ENCODE data around the gene ABHD5. TPM values are rescaled to one million over a fixed set of nuclear protein-coding genes. Genes with fewer than 3 reads are reported as not detected.

Gene ABHD5
- total and polyA plus RNA-seq, 2 experiments from 2014 or later, result 32.3 to 45.5 TPM

GRCh38 chr3:43704697-43705096, 14.0 kb downstream of the ABHD5 start:
- H3K9me3 ChIP-seq (ENCODE audit: low read depth), result no peaks in the 10 kb centered on the region
- TF ChIP-seq EZH2phosphoT487 (IDR thresholded peaks at IDR 0.05; ENCODE audit: insufficient read depth, low read depth) (no peak), EZH2 (IDR thresholded peaks at IDR 0.05; ENCODE audit: insufficient read depth, poor library complexity, severe bottlenecking) (no peak)
- in situ Hi-C loops (cut with MboI), result no loop called here
- H3K4me1 ChIP-seq (ENCODE audit: insufficient read depth), result peaks cover 20% of the 10 kb centered on the region
- H3K4me2 ChIP-seq (ENCODE audit: unreplicated experiment), result no peak overlapping the region
- no peak overlapping the region for H2AFZ ChIP-seq
- peaks cover 18% of the 10 kb centered on the region; the same call in 1 of the 2 replicates for H3K36me3 ChIP-seq (ENCODE audit: low read depth)
- no peaks in the 10 kb centered on the region for H3K27me3 ChIP-seq (replicated peaks; ENCODE audit: insufficient read depth)
- H3K9me2 ChIP-seq (ENCODE audit: insufficient read depth), result no peaks in the 10 kb centered on the region
- no peak overlapping the region for H3K4me3 ChIP-seq
- DNase-seq, result no peak
- no peaks in the 10 kb centered on the region for H4K20me1 ChIP-seq (ENCODE audit: insufficient read depth)
- H3K27ac ChIP-seq, result no peak overlapping the region
- no peak overlapping the region for H3K9ac ChIP-seq
- peaks cover 20% of the 10 kb centered on the region; the same call in 1 of the 2 replicates for H3F3A ChIP-seq (ENCODE audit: insufficient read depth)
- H3K79me2 ChIP-seq (ENCODE audit: insufficient read depth), result peaks cover 17% of the 10 kb centered on the region; the same call in 1 of the 2 replicates

- Histone ChIP-seq H3K27ac (no peak overlapping the region), H3K4me1 (ENCODE audit: insufficient read depth) (peaks cover 27% of the 10 kb centered on the region), H3K4me3 (no peak overlapping the region), H3K27me3 (replicated peaks; ENCODE audit: insufficient read depth) (no peaks in the 10 kb centered on the region), H3K79me2 (ENCODE audit: insufficient read depth) (0 out of 2 replicates have a peak, but pooled peaks cover 2% of the 10 kb centered on the region), H4K20me1 (ENCODE audit: insufficient read depth) (no peaks in the 10 kb centered on the region), H3K36me3 (ENCODE audit: low read depth) (peaks cover 13% of the 10 kb centered on the region; the same call in 1 of the 2 replicates), H3K9me2 (ENCODE audit: insufficient read depth) (no peaks in the 10 kb centered on the region), H3K9ac (no peak overlapping the region), H3K9me3 (ENCODE audit: low read depth) (no peaks in the 10 kb centered on the region), H3K4me2 (ENCODE audit: unreplicated experiment) (no peak overlapping the region), H3F3A (ENCODE audit: insufficient read depth) (peaks cover 20% of the 10 kb centered on the region; the same call in 1 of the 2 replicates), H2AFZ (no peak overlapping the region)
- no peak for DNase-seq
- in situ Hi-C loops (cut with MboI), result no loop called here
- no peak for TF ChIP-seq EZH2phosphoT487 (IDR thresholded peaks at IDR 0.05; ENCODE audit: insufficient read depth, low read depth)
- no peak for TF ChIP-seq EZH2 (IDR thresholded peaks at IDR 0.05; ENCODE audit: insufficient read depth, poor library complexity, severe bottlenecking)
- 92 to 95% methylated on average over 7 of the region's 7 CpGs for WGBS, 2 experiments (ENCODE audit: low coverage in 1 of 2, low lambda C conversion rate in 2 of 2, missing lambda C conversion rate in 2 of 2)
Measured at GRCh38 chr3:43706342-43706741, 15.6 kb downstream of the ABHD5 start.

- DNase-seq, result no peak
- no peaks in the 10 kb centered on the region for H4K20me1 ChIP-seq (ENCODE audit: insufficient read depth)
- no peaks in the 10 kb centered on the region for H3K9me3 ChIP-seq (ENCODE audit: low read depth)
- H3K9ac ChIP-seq, result no peak overlapping the region
- no peaks in the 10 kb centered on the region for H3K27me3 ChIP-seq (replicated peaks; ENCODE audit: insufficient read depth)
- H3K4me2 ChIP-seq (ENCODE audit: unreplicated experiment), result no peak overlapping the region
- H3K36me3 ChIP-seq (ENCODE audit: low read depth), result peaks cover 9% of the 10 kb centered on the region; the same call in 1 of the 2 replicates
- no peak overlapping the region for H3K27ac ChIP-seq
- no peaks in the 10 kb centered on the region for H3K79me2 ChIP-seq (ENCODE audit: insufficient read depth)
- H3F3A ChIP-seq (ENCODE audit: insufficient read depth), result peaks cover 20% of the 10 kb centered on the region; the same call in 1 of the 2 replicates
- peaks cover 27% of the 10 kb centered on the region for H3K4me1 ChIP-seq (ENCODE audit: insufficient read depth)
- 94 to 100% methylated on average over 2 of the region's 2 CpGs for WGBS, 2 experiments (ENCODE audit: low coverage in 1 of 2, low lambda C conversion rate in 2 of 2, missing lambda C conversion rate in 2 of 2)
- no peak for TF ChIP-seq EZH2 (IDR thresholded peaks at IDR 0.05; ENCODE audit: insufficient read depth, poor library complexity, severe bottlenecking)
- no peak for TF ChIP-seq EZH2phosphoT487 (IDR thresholded peaks at IDR 0.05; ENCODE audit: insufficient read depth, low read depth)
- H3K9me2 ChIP-seq (ENCODE audit: insufficient read depth), result no peaks in the 10 kb centered on the region
- in situ Hi-C loops (cut with MboI), result no loop called here
- no peak overlapping the region for H3K4me3 ChIP-seq
- H2AFZ ChIP-seq, result no peak overlapping the region
Measured at GRCh38 chr3:43707266-43707665, 16.5 kb downstream of the ABHD5 start.

GRCh38 chr3:43707998-43708397, 17.3 kb downstream of the ABHD5 start:
- no peak overlapping the region for H3K4me3 ChIP-seq
- no peak overlapping the region for H2AFZ ChIP-seq
- H3K79me2 ChIP-seq (ENCODE audit: insufficient read depth), result no peaks in the 10 kb centered on the region
- H3K9me3 ChIP-seq (ENCODE audit: low read depth), result no peaks in the 10 kb centered on the region
- peaks cover 5% of the 10 kb centered on the region; the same call in 1 of the 2 replicates for H3K36me3 ChIP-seq (ENCODE audit: low read depth)
- H3K4me1 ChIP-seq (ENCODE audit: insufficient read depth), result peaks cover 27% of the 10 kb centered on the region
- H4K20me1 ChIP-seq (ENCODE audit: insufficient read depth), result no peaks in the 10 kb centered on the region
- in situ Hi-C loops (cut with MboI), result no loop called here
- H3K27ac ChIP-seq, result peak overlapping the region; percentile 73
- DNase-seq, result peak; percentile 93
- H3K27me3 ChIP-seq (replicated peaks; ENCODE audit: insufficient read depth), result no peaks in the 10 kb centered on the region
- no peak for TF ChIP-seq EZH2phosphoT487 (IDR thresholded peaks at IDR 0.05; ENCODE audit: insufficient read depth, low read depth)
- TF ChIP-seq EZH2 (IDR thresholded peaks at IDR 0.05; ENCODE audit: insufficient read depth, poor library complexity, severe bottlenecking), result no peak
- no peaks in the 10 kb centered on the region for H3K9me2 ChIP-seq (ENCODE audit: insufficient read depth)
- no peak overlapping the region for H3K9ac ChIP-seq
- peaks cover 20% of the 10 kb centered on the region; the same call in 1 of the 2 replicates for H3F3A ChIP-seq (ENCODE audit: insufficient read depth)
- peak overlapping the region; percentile 42 for H3K4me2 ChIP-seq (ENCODE audit: unreplicated experiment)

GRCh38 chr3:43709022-43709421, 18.3 kb downstream of the ABHD5 start:
- DNase-seq, result peak; percentile 86
- Histone ChIP-seq H3K9ac (peak overlapping the region; percentile 52), H3F3A (ENCODE audit: insufficient read depth) (peaks cover 20% of the 10 kb centered on the region; the same call in 1 of the 2 replicates), H3K4me2 (ENCODE audit: unreplicated experiment) (peak overlapping the region; percentile 42), H3K9me2 (ENCODE audit: insufficient read depth) (no peaks in the 10 kb centered on the region), H3K36me3 (ENCODE audit: low read depth) (peaks cover 5% of the 10 kb centered on the region; the same call in 1 of the 2 replicates), H3K79me2 (ENCODE audit: insufficient read depth) (no peaks in the 10 kb centered on the region), H3K9me3 (ENCODE audit: low read depth) (no peaks in the 10 kb centered on the region), H3K27ac (peak overlapping the region; percentile 73), H2AFZ (no peak overlapping the region), H4K20me1 (ENCODE audit: insufficient read depth) (no peaks in the 10 kb centered on the region), H3K4me1 (ENCODE audit: insufficient read depth) (peaks cover 27% of the 10 kb centered on the region), H3K4me3 (no peak overlapping the region), H3K27me3 (replicated peaks; ENCODE audit: insufficient read depth) (no peaks in the 10 kb centered on the region)
- in situ Hi-C loops (cut with MboI), result no loop called here
- WGBS, 2 experiments (ENCODE audit: low coverage in 1 of 2, low lambda C conversion rate in 2 of 2, missing lambda C conversion rate in 2 of 2), result 0 to 5% methylated on average over 1 of the region's 1 CpG
- TF ChIP-seq EZH2phosphoT487 (IDR thresholded peaks at IDR 0.05; ENCODE audit: insufficient read depth, low read depth), result no peak
- TF ChIP-seq EZH2 (IDR thresholded peaks at IDR 0.05; ENCODE audit: insufficient read depth, poor library complexity, severe bottlenecking), result no peak

All from GM23248 (cell line).